ENCODE data around the gene TM9SF3.

GRCh38 chr10:96570511-96570910 is 16.3 kb downstream of the TM9SF3 start:
- TF ChIP-seq CTCF (IDR thresholded peaks at IDR 0.05; ENCODE audit: poor library complexity) = no peak
- TF ChIP-seq EZH2 (IDR thresholded peaks at IDR 0.05; ENCODE audit: borderline replicate concordance) = no peak
